ENCODE data around the gene DNM3.

- TF ChIP-seq CTCF (IDR thresholded peaks at IDR 0.05) (no peak), EP300 (IDR thresholded peaks at IDR 0.05) (no peak), POLR2A (IDR thresholded peaks at IDR 0.05) (no peak)
Measured at GRCh38 chr1:172277989-172278388, 436.7 kb downstream of the DNM3 start.
